Measurements from ENCODE around the gene KCNT1.

DNA sequence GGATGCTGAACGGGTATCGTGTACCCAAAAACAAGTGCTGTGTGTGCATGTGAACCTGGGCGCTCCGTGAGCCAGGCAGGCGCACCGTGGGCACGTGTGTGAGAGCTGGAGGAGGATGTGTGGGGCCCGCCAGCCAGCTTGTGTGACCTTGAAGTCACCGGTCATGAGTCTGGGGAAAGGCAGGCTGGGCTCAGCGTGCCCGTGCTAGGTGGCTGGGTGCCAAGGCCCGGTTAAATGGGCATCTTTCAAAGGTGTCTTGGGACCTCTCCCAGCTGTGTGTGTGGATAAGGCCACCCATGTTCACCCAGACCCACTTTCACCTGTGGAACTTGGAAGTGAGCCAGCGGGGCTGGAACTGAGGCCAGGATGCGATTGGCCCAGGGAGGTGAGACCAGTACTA, 3.4 kb downstream of the KCNT1 start:
- TF ChIP-seq, protein P1, sequence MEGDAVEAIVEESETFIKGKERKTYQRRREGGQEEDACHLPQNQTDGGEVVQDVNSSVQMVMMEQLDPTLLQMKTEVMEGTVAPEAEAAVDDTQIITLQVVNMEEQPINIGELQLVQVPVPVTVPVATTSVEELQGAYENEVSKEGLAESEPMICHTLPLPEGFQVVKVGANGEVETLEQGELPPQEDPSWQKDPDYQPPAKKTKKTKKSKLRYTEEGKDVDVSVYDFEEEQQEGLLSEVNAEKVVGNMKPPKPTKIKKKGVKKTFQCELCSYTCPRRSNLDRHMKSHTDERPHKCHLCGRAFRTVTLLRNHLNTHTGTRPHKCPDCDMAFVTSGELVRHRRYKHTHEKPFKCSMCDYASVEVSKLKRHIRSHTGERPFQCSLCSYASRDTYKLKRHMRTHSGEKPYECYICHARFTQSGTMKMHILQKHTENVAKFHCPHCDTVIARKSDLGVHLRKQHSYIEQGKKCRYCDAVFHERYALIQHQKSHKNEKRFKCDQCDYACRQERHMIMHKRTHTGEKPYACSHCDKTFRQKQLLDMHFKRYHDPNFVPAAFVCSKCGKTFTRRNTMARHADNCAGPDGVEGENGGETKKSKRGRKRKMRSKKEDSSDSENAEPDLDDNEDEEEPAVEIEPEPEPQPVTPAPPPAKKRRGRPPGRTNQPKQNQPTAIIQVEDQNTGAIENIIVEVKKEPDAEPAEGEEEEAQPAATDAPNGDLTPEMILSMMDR (IDR thresholded peaks at IDR 0.05), result no peak
- no peak for TF ChIP-seq POLR2A (IDR thresholded peaks at IDR 0.05)
